Uterus (tissue), 4 donors: ENCODE results near the gene HNRNPC. TPM values are rescaled to one million over a fixed set of nuclear protein-coding genes. Genes with fewer than 3 reads are reported as not detected.
"Not testable (repeated sequence)": the region's sequence is repeated elsewhere in the genome, so short reads cannot be mapped to it uniquely, and the experiment has no call there.

ENCODE experiments used
- DNase-seq, 2 donors: peaks; one replicate each; pipeline ENCODE4 v3.0.0-alpha.2; 2019 to 2020
- H3K27ac ChIP-seq, 2 donors: fragments of 200-600 bp; sonication (generic); 1 replicate in 1 of 2; 2 replicates in 1 of 2; pipeline ENCODE4 v1.5.1; 2016 to 2018
- H3K27me3 ChIP-seq, 2 donors: fragments of 200-600 bp; sonication (generic); one replicate each; pipeline ENCODE4 v1.5.1; 2018 to 2019; ENCODE audit warnings: control low read depth in 1 of 2
- H3K36me3 ChIP-seq, 2 donors: fragments of 200-600 bp; sonication (generic); one replicate each; pipeline ENCODE4 v1.5.1; 2019; ENCODE audit warnings: control low read depth in 1 of 2
- H3K4me1 ChIP-seq, 2 donors: fragments of 200-600 bp; sonication (generic); one replicate each; pipeline ENCODE4 v1.5.1; 2018 to 2019; ENCODE audit warnings: control low read depth in 1 of 2
- H3K4me3 ChIP-seq, 2 donors: fragments of 200-600 bp; sonication (generic); 1 replicate in 1 of 2; 2 replicates in 1 of 2; pipeline ENCODE4 v1.5.1; 2018 to 2019; ENCODE audit warnings: mild to moderate bottlenecking in 1 of 2
- H3K9me3 ChIP-seq, 2 donors: fragments of 200-600 bp; sonication (generic); one replicate each; pipeline ENCODE4 v1.5.1; 2019; ENCODE audit warnings: control low read depth in 1 of 2
- CTCF ChIP-seq, 4 experiments: fragments of 200-600 bp in 2 of 4; fragments of 450-650 bp in 2 of 4; sonication (generic) in 2 of 4; IDR thresholded peaks; one replicate each; pipeline ENCODE4 v1.5.1; 2016 to 2019; ENCODE audit warnings: antibody characterized with exemption in 4 of 4, mild to moderate bottlenecking in 2 of 4, moderate library complexity in 1 of 4
- POLR2A ChIP-seq, 2 donors: fragments of 450-650 bp; IDR thresholded peaks; one replicate each; pipeline ENCODE4 v1.6.1; 2016; ENCODE audit warnings: antibody characterized with exemption in 2 of 2, mild to moderate bottlenecking in 1 of 2, moderate library complexity in 1 of 2
- intact Hi-C: fragments of 100-400 bp; cut with DNase I; formaldehyde crosslinking; loops from one replicate; pipeline ENCODE4 v1.15.1; 2023; ENCODE audit warnings: low total_unique reads
- total RNA-seq, 4 donors: library from RNA; depleted of rRNA in 3 of 4; stranded (reverse); fragments of >200 nt in 3 of 4; gene quantifications; one replicate each; pipeline versions ENCODE4 v1.1.0 to v1.2.4, GENCODE V29; 2014 to 2023
- donor health status: DM: yes; HTN: yes; CAD: no.

HNRNPC gene
- total RNA-seq, 4 donors from 2014 or later, result 378 to 599 (median 531) TPM

GRCh38 chr14:21227981-21228380, 41.3 kb downstream of the HNRNPC start:
- Histone ChIP-seq H3K4me3 (no peak overlapping the region), H3K9me3 (no peaks in the 10 kb centered on the region), H3K27ac (no peak overlapping the region), H3K27me3 (no peaks in the 10 kb centered on the region), H3K36me3 (no peaks in the 10 kb centered on the region), H3K4me1 (peaks cover 0 to 4% of the 10 kb centered on the region in 2 donors)
- intact Hi-C loops, result no loop called here
- TF ChIP-seq POLR2A (IDR thresholded peaks at IDR 0.05) (no peak), CTCF (IDR thresholded peaks at IDR 0.05) (no peak)
- no peak for DNase-seq

GRCh38 chr14:21227150-21227549, 42.1 kb downstream of the HNRNPC start:
- no peak for DNase-seq
- H3K27ac ChIP-seq, result no peak overlapping the region
- intact Hi-C loops, result no loop called here
- H3K36me3 ChIP-seq, result no peaks in the 10 kb centered on the region
- TF ChIP-seq POLR2A (IDR thresholded peaks at IDR 0.05) (no peak), CTCF (IDR thresholded peaks at IDR 0.05) (no peak)
- no peak overlapping the region for H3K4me3 ChIP-seq
- H3K27me3 ChIP-seq, result no peaks in the 10 kb centered on the region
- H3K9me3 ChIP-seq, result no peaks in the 10 kb centered on the region
- H3K4me1 ChIP-seq, result peaks cover 0 to 4% of the 10 kb centered on the region in 2 donors

GRCh38 chr14:21226467-21226866, 42.8 kb downstream of the HNRNPC start:
- H3K27ac ChIP-seq, result no peak overlapping the region
- no peaks in the 10 kb centered on the region for H3K36me3 ChIP-seq
- no peaks in the 10 kb centered on the region for H3K27me3 ChIP-seq
- intact Hi-C loops, result no loop called here
- no peak overlapping the region for H3K4me3 ChIP-seq
- no peaks in the 10 kb centered on the region for H3K9me3 ChIP-seq
- DNase-seq, result no peak
- TF ChIP-seq POLR2A (IDR thresholded peaks at IDR 0.05), result no peak
- TF ChIP-seq CTCF (IDR thresholded peaks at IDR 0.05), result no peak
- H3K4me1 ChIP-seq, result peaks cover 0 to 4% of the 10 kb centered on the region in 2 donors

GRCh38 chr14:21225164-21225563, 44.1 kb downstream of the HNRNPC start:
- intact Hi-C loops, result not testable (repeated sequence)

GRCh38 chr14:21220874-21221477, 48.3 kb downstream of the HNRNPC start:
- no peak overlapping the region for H3K4me3 ChIP-seq
- no peak overlapping the region for H3K27ac ChIP-seq
- H3K27me3 ChIP-seq, result no peaks in the 10 kb centered on the region
- TF ChIP-seq POLR2A (IDR thresholded peaks at IDR 0.05) (no peak), CTCF (IDR thresholded peaks at IDR 0.05) (no peak)
- H3K4me1 ChIP-seq, result no peaks in the 10 kb centered on the region
- no peaks in the 10 kb centered on the region for H3K36me3 ChIP-seq
- intact Hi-C loops, result no loop called here
- no peaks in the 10 kb centered on the region for H3K9me3 ChIP-seq
- no peak for DNase-seq

More at GRCh38 chr14:21225164-21225563, 44.1 kb downstream of the HNRNPC start:
- H3K36me3 ChIP-seq, H3K27me3 ChIP-seq, H3K9me3 ChIP-seq, H3K27ac ChIP-seq, DNase-seq, H3K4me3 ChIP-seq, H3K4me1 ChIP-seq: not testable (repeated sequence)
